Measurements from ENCODE around the gene PDK1. TPM values are rescaled to one million over a fixed set of nuclear protein-coding genes. Genes with fewer than 3 reads are reported as not detected.

PDK1 gene
- total RNA-seq, 2 experiments from 2014 or later = 56.8 to 85.5 TPM

DNA sequence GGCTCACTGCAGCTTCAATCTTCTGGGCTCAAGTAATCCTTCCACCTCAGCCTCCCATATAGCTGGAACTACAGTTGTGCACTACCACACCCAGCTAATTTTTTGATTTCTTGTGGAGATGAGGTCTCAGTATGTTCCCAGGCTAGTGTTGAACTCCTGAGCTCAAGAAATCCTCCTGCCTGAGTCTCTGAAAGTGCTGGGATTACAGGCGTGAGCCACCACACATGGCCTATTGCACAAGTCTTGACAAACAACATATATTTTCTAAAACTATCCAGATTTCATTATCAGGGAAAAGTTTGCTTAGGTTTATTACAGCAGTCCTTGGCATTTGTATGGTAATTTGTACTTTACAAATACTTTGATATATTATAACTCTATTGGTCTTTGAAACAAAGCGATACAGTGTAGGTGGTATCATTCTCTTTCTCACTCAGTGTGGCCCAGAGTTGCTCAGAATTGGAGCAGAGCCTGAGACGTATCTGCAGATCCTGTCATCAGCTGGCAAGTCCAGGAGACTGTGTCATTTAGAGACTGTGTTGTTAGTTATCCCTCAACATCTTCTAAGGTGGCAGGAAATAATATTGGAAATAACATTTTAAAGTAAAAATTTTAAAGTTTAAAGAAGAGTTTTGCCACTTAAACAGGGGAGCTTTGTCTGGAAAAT is 41.4 kb downstream of the PDK1 start:
- H3K27me3 Mint-ChIP-seq = no peaks in the 10 kb centered on the region
- H3K4me1 Mint-ChIP-seq = peaks cover 5% of the 10 kb centered on the region
- no peak overlapping the region for H3K4me3 Mint-ChIP-seq
- POLR2A ChIA-PET = no interaction called here
- intact Hi-C loops (cut with DNase I, micrococcal nuclease) = loop anchor here (5.0 kb wide), 1 partner anchor 75 kb away; no protein-coding TSS in a partner anchor
- no peak overlapping the region for H3K27ac Mint-ChIP-seq
- ATAC-seq (peak; percentile 70), DNase-seq (no peak)
- CTCF ChIA-PET = interaction anchor here (0.9 to 1.2 kb wide), 6 partner anchors 22 to 334 kb away, joined by 3 to 8 read pairs (median 4); no protein-coding TSS in a partner anchor
- H3K36me3 Mint-ChIP-seq (ENCODE audit: low read depth) = peaks cover 54% of the 10 kb centered on the region
- no peaks in the 10 kb centered on the region for H3K9me3 Mint-ChIP-seq (ENCODE audit: low read depth)

DNA sequence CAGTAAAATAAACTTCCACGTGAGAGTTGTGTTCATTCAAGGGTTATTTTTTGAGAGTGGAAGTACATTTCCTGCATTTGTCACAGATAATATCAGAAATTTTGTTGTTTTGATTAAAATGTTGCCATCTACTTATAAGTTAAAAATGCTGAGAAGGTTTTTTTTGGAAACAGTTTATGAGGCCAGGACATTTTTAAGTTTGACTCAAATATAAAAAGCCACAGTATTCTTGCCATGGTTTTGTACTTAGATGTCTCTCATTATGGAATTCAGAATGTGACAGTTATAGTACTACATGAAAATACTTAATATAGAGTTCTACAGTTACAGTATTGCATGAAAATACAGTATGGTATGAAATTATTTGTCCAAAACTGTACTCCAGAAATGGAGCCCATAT is 44.1 kb downstream of the PDK1 start:
- no peak overlapping the region for H3K27ac Mint-ChIP-seq
- no peaks in the 10 kb centered on the region for H3K9me3 Mint-ChIP-seq (ENCODE audit: low read depth)
- peaks cover 59% of the 10 kb centered on the region for H3K36me3 Mint-ChIP-seq (ENCODE audit: low read depth)
- H3K4me3 Mint-ChIP-seq = no peak overlapping the region
- no peak for ATAC-seq
- no peaks in the 10 kb centered on the region for H3K27me3 Mint-ChIP-seq
- peaks cover 5% of the 10 kb centered on the region for H3K4me1 Mint-ChIP-seq
- no peak for DNase-seq
- CTCF ChIA-PET = no interaction called here
- intact Hi-C loops (cut with DNase I, micrococcal nuclease) = loop anchor here (5.0 kb wide), 1 partner anchor 72 kb away; no protein-coding TSS in a partner anchor
- POLR2A ChIA-PET = no interaction called here

DNA sequence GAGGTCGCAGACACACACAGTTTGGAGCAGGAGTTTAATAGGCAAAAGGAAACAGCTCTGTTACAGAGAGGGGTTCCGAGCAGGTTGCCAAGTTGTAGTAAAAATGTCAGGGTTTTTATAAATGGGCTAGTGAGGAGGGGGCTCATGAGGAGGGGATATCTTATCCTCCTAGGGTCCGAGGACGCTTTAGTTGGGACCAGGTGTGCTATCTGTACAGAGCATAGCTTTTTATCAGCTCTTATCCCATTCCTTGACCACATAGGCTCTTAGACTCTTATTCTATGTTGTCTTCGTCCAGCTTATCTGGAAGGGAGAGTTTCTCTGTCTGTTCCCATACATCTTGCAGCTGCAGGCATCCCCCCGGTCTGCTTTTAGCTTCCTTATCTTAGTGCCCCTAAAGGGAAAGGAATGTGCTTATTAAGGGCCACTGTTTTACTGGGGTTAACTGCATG is 44.7 kb downstream of the PDK1 start:
- H3K9me3 Mint-ChIP-seq (ENCODE audit: low read depth) = no peaks in the 10 kb centered on the region
- CTCF ChIA-PET = interaction anchor here (0.6 to 1.3 kb wide), 2 partner anchors 11 to 63 kb away, joined by 3 to 4 read pairs; no protein-coding TSS in a partner anchor
- POLR2A ChIA-PET = no interaction called here
- H3K4me3 Mint-ChIP-seq = no peak overlapping the region
- H3K27ac Mint-ChIP-seq = no peak overlapping the region
- H3K27me3 Mint-ChIP-seq = no peaks in the 10 kb centered on the region
- ATAC-seq (no peak), DNase-seq (no peak)
- intact Hi-C loops (cut with DNase I, micrococcal nuclease) = no loop called here
- peaks cover 60% of the 10 kb centered on the region for H3K36me3 Mint-ChIP-seq (ENCODE audit: low read depth)
- peaks cover 5% of the 10 kb centered on the region for H3K4me1 Mint-ChIP-seq

DNA sequence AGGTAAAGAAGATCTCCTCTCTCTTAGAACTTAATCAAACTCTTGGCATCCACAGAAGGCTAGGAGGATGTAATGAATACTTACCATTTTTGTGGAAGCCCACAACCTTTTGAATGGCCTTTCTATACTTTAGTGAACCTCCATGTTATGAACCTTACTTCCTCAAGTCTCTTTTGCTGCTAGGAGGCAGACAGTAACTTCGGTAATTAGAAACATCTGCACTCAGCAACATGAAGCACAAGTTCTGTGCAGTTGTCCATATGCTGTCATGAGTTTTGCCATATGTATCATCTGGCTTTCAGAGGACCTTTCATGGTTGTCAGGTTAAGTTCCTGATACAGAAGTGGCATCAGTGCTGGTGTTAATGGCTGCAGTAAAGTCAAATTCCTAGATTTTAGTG is 50.4 kb downstream of the PDK1 start:
- Mint-ChIP-seq H3K36me3 (ENCODE audit: low read depth) (peaks cover 62% of the 10 kb centered on the region), H3K27ac (no peak overlapping the region), H3K27me3 (no peaks in the 10 kb centered on the region), H3K4me3 (no peak overlapping the region), H3K4me1 (no peaks in the 10 kb centered on the region), H3K9me3 (ENCODE audit: low read depth) (no peaks in the 10 kb centered on the region)
- intact Hi-C loops (cut with DNase I, micrococcal nuclease) = no loop called here
- ChIA-PET CTCF (no interaction called here), POLR2A (no interaction called here)
- ATAC-seq = no peak
- DNase-seq = no peak

DNA sequence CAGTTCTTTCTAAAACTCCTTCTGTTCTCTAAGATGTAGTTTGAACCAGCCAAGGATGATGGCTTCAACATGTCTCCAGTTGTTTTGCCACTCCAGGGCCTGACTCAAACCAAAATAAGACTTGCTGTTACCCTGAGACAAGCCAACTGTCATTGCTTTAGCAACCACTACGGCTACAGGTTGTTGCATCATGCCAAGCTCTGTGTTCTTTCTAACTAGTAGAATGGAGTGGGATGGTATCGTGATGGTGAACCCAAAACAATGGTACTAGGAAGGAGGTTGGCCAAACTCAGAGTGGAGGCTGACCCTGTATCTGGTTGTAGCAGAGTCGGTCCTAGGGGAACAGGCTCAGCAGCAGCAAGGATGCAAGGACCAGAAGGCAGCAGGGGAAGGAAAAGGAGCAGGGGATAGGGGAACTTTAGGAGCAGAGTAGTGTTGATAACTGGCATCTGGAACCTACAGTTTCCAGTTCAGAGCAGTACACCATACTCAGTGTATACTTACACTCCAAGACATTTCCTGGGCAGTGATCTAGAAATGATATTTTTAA is 51.6 kb downstream of the PDK1 start:
- DNase-seq (no peak), ATAC-seq (peak; percentile 49)
- H3K4me1 Mint-ChIP-seq = peaks cover 2% of the 10 kb centered on the region
- peak overlapping the region; percentile 74 for H3K27ac Mint-ChIP-seq
- H3K4me3 Mint-ChIP-seq = no peak overlapping the region
- intact Hi-C loops (cut with DNase I, micrococcal nuclease) = no loop called here
- H3K36me3 Mint-ChIP-seq (ENCODE audit: low read depth) = peaks cover 58% of the 10 kb centered on the region
- no peaks in the 10 kb centered on the region for H3K9me3 Mint-ChIP-seq (ENCODE audit: low read depth)
- H3K27me3 Mint-ChIP-seq = no peaks in the 10 kb centered on the region
- ChIA-PET POLR2A (no interaction called here), CTCF (interaction anchor here (0.7 kb wide), 1 partner anchor 17 kb away, joined by 3 read pairs; no protein-coding TSS in a partner anchor)

DNA sequence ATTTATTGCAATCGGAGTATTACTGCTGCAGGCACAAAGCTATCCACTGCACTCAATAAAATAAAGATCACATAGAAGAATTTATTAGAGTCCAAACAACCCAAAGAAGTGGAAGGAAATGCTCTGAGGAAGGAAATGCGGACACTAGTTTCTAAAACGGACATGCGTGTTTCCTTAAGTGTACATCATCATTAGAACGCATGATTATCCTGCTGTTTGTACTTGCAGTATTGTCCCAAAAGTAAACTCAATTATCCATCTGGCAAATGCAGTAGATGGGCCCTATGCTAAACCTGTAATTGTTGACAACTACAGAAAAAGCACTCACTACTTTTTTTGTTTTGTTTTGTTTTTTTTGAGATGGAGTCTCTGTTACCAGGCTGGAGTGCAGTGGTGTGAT is 53.6 kb downstream of the PDK1 start:
- H3K4me1 Mint-ChIP-seq = peaks cover 2% of the 10 kb centered on the region

DNA sequence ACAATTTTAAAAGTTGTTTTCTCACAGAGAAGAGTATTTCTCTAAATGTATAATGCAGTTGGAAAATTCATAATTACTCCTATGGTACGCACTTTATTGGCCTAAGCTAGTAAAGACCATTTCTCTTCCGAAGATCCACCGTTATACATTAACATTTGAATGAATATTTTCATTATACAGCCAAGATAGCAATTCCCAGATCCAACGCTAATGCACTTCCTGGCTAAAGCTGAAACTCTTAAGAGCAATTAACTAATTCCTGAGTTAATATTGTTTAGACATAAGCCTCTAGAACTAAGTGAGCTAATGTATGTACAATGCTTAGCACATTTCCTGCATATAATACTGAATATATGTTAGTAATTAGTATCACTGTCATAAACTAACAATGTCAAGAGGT is 56.2 kb downstream of the PDK1 start:
- intact Hi-C loops (cut with DNase I, micrococcal nuclease) = no loop called here
- no peak for ATAC-seq
- DNase-seq = no peak
- ChIA-PET CTCF (interaction anchor here (1.0 kb wide), 1 partner anchor 11 kb away, joined by 3 read pairs; no protein-coding TSS in a partner anchor), POLR2A (interaction anchor here (0.6 kb wide), 1 partner anchor 42 kb away, joined by 4 read pairs; no protein-coding TSS in a partner anchor)
- H3K27ac Mint-ChIP-seq = no peak overlapping the region
- peaks cover 2% of the 10 kb centered on the region for H3K4me1 Mint-ChIP-seq
- H3K9me3 Mint-ChIP-seq (ENCODE audit: low read depth) = no peaks in the 10 kb centered on the region
- H3K27me3 Mint-ChIP-seq = no peaks in the 10 kb centered on the region
- H3K36me3 Mint-ChIP-seq (ENCODE audit: low read depth) = peaks cover 35% of the 10 kb centered on the region
- H3K4me3 Mint-ChIP-seq = no peak overlapping the region

More for the DNA sequence above, 53.6 kb downstream of the PDK1 start:
- intact Hi-C loops (cut with DNase I, micrococcal nuclease) = no loop called here
- ATAC-seq = no peak
- DNase-seq = no peak
- Mint-ChIP-seq H3K36me3 (ENCODE audit: low read depth) (peaks cover 50% of the 10 kb centered on the region), H3K27ac (no peak overlapping the region), H3K4me3 (no peak overlapping the region), H3K27me3 (no peaks in the 10 kb centered on the region), H3K9me3 (ENCODE audit: low read depth) (no peaks in the 10 kb centered on the region)
- POLR2A ChIA-PET = no interaction called here
- CTCF ChIA-PET = no interaction called here

DNA sequence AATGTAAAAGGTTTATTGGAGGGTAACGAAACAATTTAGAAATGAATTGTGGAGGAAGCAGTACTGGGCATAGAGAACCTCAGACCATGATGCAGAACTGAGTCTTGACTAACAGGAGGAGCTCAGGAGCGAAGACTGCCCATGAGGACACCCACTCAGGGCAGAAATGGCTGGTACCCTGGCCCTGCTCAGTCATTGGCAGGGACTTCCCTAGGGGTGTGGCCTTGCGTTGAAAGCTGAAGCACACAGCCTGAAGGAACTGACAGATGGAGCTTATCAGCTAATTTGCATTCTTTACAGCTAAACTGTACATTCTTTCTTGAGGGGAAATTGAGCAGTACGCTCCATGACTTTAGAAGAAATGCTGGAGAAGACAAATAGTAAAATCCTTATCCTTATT is 57.1 kb downstream of the PDK1 start:
- ATAC-seq (peak; percentile 26), DNase-seq (no peak)
- intact Hi-C loops (cut with DNase I, micrococcal nuclease) = no loop called here
- peaks cover 2% of the 10 kb centered on the region for H3K4me1 Mint-ChIP-seq
- CTCF ChIA-PET = interaction anchor here (0.6 to 0.7 kb wide), 2 partner anchors 62 to 691 kb away, joined by 3 read pairs; no protein-coding TSS in a partner anchor
- H3K27me3 Mint-ChIP-seq = no peaks in the 10 kb centered on the region
- H3K36me3 Mint-ChIP-seq (ENCODE audit: low read depth) = peaks cover 30% of the 10 kb centered on the region
- no peaks in the 10 kb centered on the region for H3K9me3 Mint-ChIP-seq (ENCODE audit: low read depth)
- no peak overlapping the region for H3K27ac Mint-ChIP-seq
- POLR2A ChIA-PET = no interaction called here
- no peak overlapping the region for H3K4me3 Mint-ChIP-seq

DNA sequence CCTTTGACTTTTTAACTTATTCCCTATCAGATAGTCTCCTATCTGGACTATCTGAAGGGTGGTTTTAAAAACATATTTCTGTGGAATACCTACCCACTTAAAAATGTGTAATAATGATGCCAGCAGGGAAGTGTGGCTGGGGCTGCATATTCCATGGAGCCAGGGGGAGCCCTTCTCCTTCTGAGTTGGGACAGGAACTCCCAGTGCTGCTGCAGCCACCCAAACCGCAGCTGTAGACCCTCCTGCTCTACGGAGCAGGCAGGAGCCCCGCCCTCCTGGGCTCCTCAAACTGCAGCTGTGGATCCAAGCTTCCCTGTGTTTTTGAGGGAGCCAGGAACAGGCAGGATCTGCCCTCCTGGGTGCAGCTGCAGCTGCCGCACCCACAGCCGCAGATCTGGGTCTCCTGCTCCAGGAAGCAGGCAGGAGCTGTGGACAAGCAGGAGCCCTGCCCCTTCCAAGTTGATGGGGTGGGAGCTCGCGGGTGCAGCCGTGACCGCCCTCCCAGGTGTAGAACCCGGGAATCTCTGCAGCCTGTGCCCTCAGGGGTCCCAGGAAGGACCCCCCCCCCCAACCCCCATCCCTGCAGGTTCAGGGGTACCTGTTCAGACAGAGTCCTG is 57.8 kb downstream of the PDK1 start:
- H3K27ac Mint-ChIP-seq = no peak overlapping the region
- peak; percentile 18 for ATAC-seq
- peaks cover 30% of the 10 kb centered on the region for H3K36me3 Mint-ChIP-seq (ENCODE audit: low read depth)
- no peak for DNase-seq
- ChIA-PET CTCF (interaction anchor here (1.3 kb wide), 1 partner anchor 60 kb away, joined by 4 read pairs; no protein-coding TSS in a partner anchor), POLR2A (interaction anchor here (0.7 kb wide), 1 partner anchor 777 kb away, joined by 4 read pairs; no protein-coding TSS in a partner anchor)
- intact Hi-C loops (cut with DNase I, micrococcal nuclease) = no loop called here
- no peaks in the 10 kb centered on the region for H3K27me3 Mint-ChIP-seq
- H3K9me3 Mint-ChIP-seq (ENCODE audit: low read depth) = no peaks in the 10 kb centered on the region
- H3K4me3 Mint-ChIP-seq = no peak overlapping the region
- peaks cover 2% of the 10 kb centered on the region for H3K4me1 Mint-ChIP-seq

DNA sequence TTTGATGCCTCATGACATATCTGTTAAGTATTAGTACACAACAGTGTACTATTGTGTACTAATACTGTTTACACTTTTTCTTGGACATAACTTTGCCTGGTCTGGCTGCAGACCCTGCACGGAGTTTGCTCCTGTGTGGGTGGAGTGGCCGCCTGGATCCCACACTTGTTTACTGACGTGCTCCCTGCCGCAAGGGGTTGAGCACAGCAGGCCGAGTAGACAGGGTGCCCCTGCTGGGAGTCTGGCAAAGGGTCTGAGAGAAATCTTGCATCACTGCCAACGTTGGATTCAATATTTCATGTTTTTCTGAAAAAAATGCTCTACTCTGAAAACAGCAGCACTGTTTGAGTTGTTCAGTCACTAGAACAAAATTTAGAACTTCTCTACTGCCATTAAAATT is 59.0 kb downstream of the PDK1 start:
- no peak overlapping the region for H3K27ac Mint-ChIP-seq
- no peaks in the 10 kb centered on the region for H3K27me3 Mint-ChIP-seq
- no peaks in the 10 kb centered on the region for H3K9me3 Mint-ChIP-seq (ENCODE audit: low read depth)
- CTCF ChIA-PET = interaction anchor here (1.3 kb wide), 1 partner anchor 59 kb away, joined by 4 read pairs; no protein-coding TSS in a partner anchor
- H3K4me1 Mint-ChIP-seq = peaks cover 2% of the 10 kb centered on the region
- POLR2A ChIA-PET = no interaction called here
- intact Hi-C loops (cut with DNase I, micrococcal nuclease) = no loop called here
- DNase-seq (no peak), ATAC-seq (no peak)
- H3K4me3 Mint-ChIP-seq = no peak overlapping the region
- H3K36me3 Mint-ChIP-seq (ENCODE audit: low read depth) = peaks cover 30% of the 10 kb centered on the region

DNA sequence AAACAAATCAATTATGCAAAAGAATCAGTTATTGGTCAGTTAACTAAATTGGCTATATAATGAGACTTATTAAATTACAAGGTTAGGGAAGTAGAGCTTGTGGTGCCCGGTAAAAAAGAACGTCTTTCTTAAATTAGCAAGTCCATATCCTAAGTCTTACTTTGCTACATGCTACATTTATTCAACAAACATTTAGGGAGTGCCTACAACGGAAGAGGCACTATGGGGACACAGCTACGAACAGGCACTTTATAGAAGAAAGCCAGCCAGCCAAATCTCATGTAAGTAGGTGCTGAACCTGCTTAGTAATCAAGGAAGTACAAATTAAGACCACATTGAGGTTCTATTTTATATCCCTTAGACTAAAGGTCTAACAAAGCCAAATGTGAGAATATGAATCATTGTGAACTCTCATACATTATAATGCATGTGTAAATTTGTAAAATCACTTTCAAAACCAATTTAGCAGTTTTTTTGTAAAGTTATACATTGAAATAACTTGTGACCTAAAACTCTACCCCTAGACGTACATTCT is 59.9 kb downstream of the PDK1 start:
- no peaks in the 10 kb centered on the region for H3K9me3 Mint-ChIP-seq (ENCODE audit: low read depth)
- CTCF ChIA-PET = interaction anchor here (0.7 kb wide), 1 partner anchor 18 kb away, joined by 3 read pairs; no protein-coding TSS in a partner anchor
- H3K27ac Mint-ChIP-seq = no peak overlapping the region
- peaks cover 27% of the 10 kb centered on the region for H3K36me3 Mint-ChIP-seq (ENCODE audit: low read depth)
- POLR2A ChIA-PET = no interaction called here
- ATAC-seq (peak; percentile 60), DNase-seq (no peak)
- no peak overlapping the region for H3K4me3 Mint-ChIP-seq
- peaks cover 2% of the 10 kb centered on the region for H3K4me1 Mint-ChIP-seq
- intact Hi-C loops (cut with DNase I, micrococcal nuclease) = no loop called here
- no peaks in the 10 kb centered on the region for H3K27me3 Mint-ChIP-seq

Data from activated CD4-positive, alpha-beta T cell treated with anti-CD3 and anti-CD28 coated beads for 36 hours (primary cell).